IPS-18c (cell line): ENCODE measurements around the gene CHRND.

Experiments
- H3K4me3 ChIP-seq: 2 replicates; pipeline ENCODE4 v1.7.0; 2013; ENCODE audit warnings: low read depth, mild to moderate bottlenecking, low read length, moderate library complexity; ENCODE audit not compliant: insufficient read depth
- H3K9me3 ChIP-seq: one replicate; pipeline ENCODE4 v1.6.1; 2013; ENCODE audit warnings: mild to moderate bottlenecking, low read length, moderate library complexity; ENCODE audit not compliant: control insufficient read depth, insufficient read depth

The CHRND gene

GRCh38 chr2:232573042-232573441 is 47.1 kb downstream of the CHRND start:
- Histone ChIP-seq H3K4me3 (no peak overlapping the region), H3K9me3 (no peaks in the 10 kb centered on the region)

DNA sequence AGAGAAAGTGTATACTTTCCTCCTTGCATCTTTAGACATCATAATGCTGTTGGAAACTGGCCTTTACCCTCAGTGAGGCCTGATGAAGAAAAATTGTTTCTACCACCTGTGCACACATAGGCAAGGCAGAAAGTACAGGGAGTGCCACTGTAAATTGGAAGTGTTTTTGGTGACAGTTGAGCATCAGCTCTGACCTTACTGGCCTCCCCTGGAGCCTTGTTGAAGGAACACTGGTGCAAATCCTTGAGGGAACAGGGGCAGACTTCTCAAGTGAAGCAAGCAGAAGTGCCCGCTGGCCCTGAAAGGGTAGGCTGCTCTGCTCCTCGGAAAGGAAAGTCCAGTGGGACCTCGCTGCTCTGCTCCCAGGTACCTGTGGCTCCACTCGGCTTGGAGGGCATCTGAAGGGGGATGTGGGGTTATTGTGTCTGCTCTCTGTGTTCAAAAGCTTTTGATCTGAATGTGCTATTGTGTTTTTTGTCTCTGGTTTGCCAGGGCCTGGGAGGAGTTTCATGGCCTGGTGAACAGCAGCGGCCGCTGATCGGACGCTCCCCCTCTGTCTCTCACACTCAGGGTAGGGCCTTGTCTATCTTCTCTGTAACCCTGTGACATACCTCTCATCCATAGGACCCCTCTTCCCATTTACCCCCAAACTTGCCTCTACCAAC is 47.9 kb downstream of the CHRND start:
- Histone ChIP-seq H3K9me3 (no peaks in the 10 kb centered on the region), H3K4me3 (no peak overlapping the region)

GRCh38 chr2:232574674-232575403 is 48.9 kb downstream of the CHRND start:
- Histone ChIP-seq H3K4me3 (no peak overlapping the region), H3K9me3 (no peaks in the 10 kb centered on the region)

GRCh38 chr2:232575404-232575746 is 49.4 kb downstream of the CHRND start:
- Histone ChIP-seq H3K4me3 (no peak overlapping the region), H3K9me3 (no peaks in the 10 kb centered on the region)

GRCh38 chr2:232576995-232577394 is 51.0 kb downstream of the CHRND start:
- Histone ChIP-seq H3K4me3 (no peak overlapping the region), H3K9me3 (no peaks in the 10 kb centered on the region)

DNA sequence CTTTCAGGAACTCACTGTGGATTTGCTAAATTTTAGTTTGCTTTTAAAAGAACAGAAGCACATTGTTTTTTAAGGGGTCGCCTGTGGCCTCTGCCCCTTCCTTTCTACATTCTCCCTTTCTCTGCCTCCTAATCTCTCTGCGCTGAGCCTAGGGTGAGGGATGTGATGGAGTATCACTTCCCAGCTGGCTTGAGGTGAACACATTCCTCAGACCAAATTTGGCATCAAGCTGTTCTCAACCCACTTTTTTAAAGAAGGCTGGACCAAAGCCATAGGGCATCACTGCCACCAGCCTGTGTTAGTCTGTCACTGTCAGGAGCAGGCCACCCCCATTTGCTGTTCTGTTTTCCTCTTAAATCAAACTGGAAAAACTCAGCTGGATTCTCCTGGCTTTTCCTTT is 51.9 kb downstream of the CHRND start:
- no peak overlapping the region for H3K4me3 ChIP-seq
- no peaks in the 10 kb centered on the region for H3K9me3 ChIP-seq

DNA sequence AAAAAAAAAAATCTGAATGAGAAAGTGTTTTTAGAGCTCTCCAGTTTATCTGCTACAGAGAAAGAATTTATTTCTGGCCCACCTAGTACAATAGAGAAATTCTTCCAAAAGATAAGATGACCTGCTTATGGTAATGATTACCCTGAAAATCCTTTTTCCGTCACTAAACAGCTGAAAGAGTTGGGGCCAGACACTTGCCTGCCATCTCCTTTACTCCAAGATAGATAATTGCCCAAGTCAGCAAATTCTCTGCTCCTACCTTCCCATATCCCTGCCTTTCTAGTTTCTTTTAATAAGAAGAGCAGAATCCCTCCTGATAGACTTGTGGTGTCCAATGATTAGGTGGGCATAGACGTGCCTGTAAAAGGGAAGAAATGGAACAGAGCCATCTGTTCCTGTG is 52.7 kb downstream of the CHRND start:
- no peaks in the 10 kb centered on the region for H3K9me3 ChIP-seq
- no peak overlapping the region for H3K4me3 ChIP-seq

- Histone ChIP-seq H3K9me3 (no peaks in the 10 kb centered on the region), H3K4me3 (no peak overlapping the region)
These were observed 54.7 kb downstream of the CHRND start for GRCh38 chr2:232580648-232580981.

DNA sequence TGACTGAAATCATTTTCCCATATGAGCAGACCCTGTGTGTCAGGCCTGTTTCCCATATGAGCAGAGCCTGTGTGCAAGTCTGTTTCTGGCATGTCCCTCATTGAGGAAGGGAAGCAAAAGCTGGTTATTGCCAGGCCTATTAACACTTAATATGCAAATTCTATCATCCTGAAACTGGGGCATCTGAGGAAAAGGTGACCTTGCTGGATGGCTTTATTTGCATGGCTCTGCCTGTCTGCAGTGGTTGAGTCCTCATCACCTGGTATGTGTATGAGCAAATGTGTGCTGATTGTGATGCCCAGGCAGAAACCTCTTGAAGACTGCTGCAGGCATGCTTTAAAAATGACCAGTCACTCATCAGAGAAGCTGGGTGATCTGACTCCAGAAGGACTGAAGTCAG is 55.8 kb downstream of the CHRND start:
- Histone ChIP-seq H3K9me3 (no peaks in the 10 kb centered on the region), H3K4me3 (no peak overlapping the region)

GRCh38 chr2:232584238-232584637 is 58.3 kb downstream of the CHRND start:
- Histone ChIP-seq H3K4me3 (no peak overlapping the region), H3K9me3 (no peaks in the 10 kb centered on the region)
